HepG2 (cell line): ENCODE data around the gene METRN. TPM values are rescaled to one million over a fixed set of nuclear protein-coding genes. Genes with fewer than 3 reads are reported as not detected.

Experiments used
- AKAP8 ChIP-seq: sonication (generic); formaldehyde crosslinking; IDR thresholded peaks from 2 replicates; pipeline ENCODE4 v1.5.1; 2020; ENCODE audit warnings: mild to moderate bottlenecking, missing genetic modification reagents
- CREB3 ChIP-seq: sonication (generic); formaldehyde crosslinking; IDR thresholded peaks from 2 replicates; pipeline ENCODE4 v1.5.0; 2020; ENCODE audit warnings: missing genetic modification reagents
- FIP1L1 ChIP-seq: fragments of 200-400 bp; formaldehyde crosslinking; IDR thresholded peaks from 2 replicates; pipeline ENCODE4 v1.6.1; 2018; ENCODE audit warnings: low read depth, mild to moderate bottlenecking, low read length, moderate library complexity, borderline replicate concordance; ENCODE audit not compliant: insufficient read depth
- FOXA1 ChIP-seq, 2 experiments: fragments of 450-650 bp in 1 of 2; sonication (generic) in 1 of 2; formaldehyde crosslinking in 1 of 2; IDR thresholded peaks; 2 replicates each; pipeline versions ENCODE4 v1.4.0 to v1.6.1; 2016 to 2020; ENCODE audit warnings: missing genetic modification reagents in 1 of 2
- GMEB1 ChIP-seq: sonication (generic); formaldehyde crosslinking; IDR thresholded peaks from 2 replicates; pipeline ENCODE4 v1.5.1; 2020; ENCODE audit warnings: missing genetic modification reagents, mild to moderate bottlenecking, borderline replicate concordance
- HNRNPUL1 ChIP-seq: fragments of 200-400 bp; formaldehyde crosslinking; IDR thresholded peaks from 2 replicates; pipeline ENCODE4 v1.6.1; 2017; ENCODE audit warnings: low read depth, mild to moderate bottlenecking, low read length, moderate library complexity
- KLF9 ChIP-seq: IDR thresholded peaks from 2 replicates; pipeline ENCODE4 v1.6.1; 2016; ENCODE audit warnings: low read depth
- NFYC ChIP-seq: IDR thresholded peaks from 2 replicates; pipeline ENCODE4 v1.6.1; 2016; ENCODE audit warnings: missing genetic modification reagents, missing compliant biosample characterization
- POGK ChIP-seq: sonication (generic); formaldehyde crosslinking; conservative IDR thresholded peaks from 2 replicates; pipeline ENCODE4 v1.8.0; 2022; ENCODE audit warnings: mild to moderate bottlenecking, moderate library complexity, missing genetic modification reagents
- SAFB2 ChIP-seq: sonication (generic); formaldehyde crosslinking; IDR thresholded peaks from 2 replicates; pipeline ENCODE4 v1.5.1; 2020; ENCODE audit warnings: missing genetic modification reagents, low read depth, mild to moderate bottlenecking, borderline replicate concordance
- SP5 ChIP-seq: IDR thresholded peaks from 2 replicates; pipeline ENCODE4 v1.6.1; 2016; ENCODE audit warnings: low read depth, borderline replicate concordance
- TBL1XR1 ChIP-seq: fragments of 150-350 bp; IDR thresholded peaks from 2 replicates; pipeline ENCODE4 v1.6.1; 2014; ENCODE audit warnings: borderline replicate concordance, low read length; ENCODE audit not compliant: partially characterized antibody
- TEAD2 ChIP-seq: sonication (generic); formaldehyde crosslinking; IDR thresholded peaks from 2 replicates; pipeline ENCODE4 v1.9.0; 2021; ENCODE audit warnings: missing genetic modification reagents
- U2AF1 ChIP-seq: fragments of 200-400 bp; formaldehyde crosslinking; optimal IDR thresholded peaks from 2 replicates; pipeline ENCODE3; 2017; ENCODE audit warnings: mild to moderate bottlenecking, low read depth, low read length
- ZNF326 ChIP-seq: sonication (generic); formaldehyde crosslinking; IDR thresholded peaks from 2 replicates; pipeline ENCODE4 v1.4.0; 2020; ENCODE audit warnings: missing genetic modification reagents, borderline replicate concordance
- ZNF335 ChIP-seq: sonication (generic); formaldehyde crosslinking; IDR thresholded peaks from 2 replicates; pipeline ENCODE4 v1.4.0; 2020; ENCODE audit warnings: missing genetic modification reagents
- ZNF761 ChIP-seq: sonication (generic); formaldehyde crosslinking; conservative IDR thresholded peaks from 2 replicates; pipeline ENCODE4 v1.4.0; 2020; ENCODE audit warnings: mild to moderate bottlenecking, missing genetic modification reagents
- polyA plus RNA-seq, 8 experiments: library from polyadenylated mRNA; depleted of rRNA in 3 of 8; stranded (reverse) in 7 of 8; unstranded in 1 of 8; fragments of >200 nt; fragmentation: Illumina TruSeq in 4 of 8; extraction: Trizol in 4 of 8; gene quantifications; 2 replicates each; pipeline versions ENCODE4 v1.2.1 to v1.2.3, GENCODE V29; 2011 to 2016; ENCODE audit warnings: low read depth in 4 of 8, missing spikeins in 1 of 8, mixed read lengths in 1 of 8; ENCODE audit not compliant: insufficient read depth in 1 of 8
- total RNA-seq, 5 experiments: library from RNA; depleted of rRNA; stranded (reverse); fragments of >200 nt; fragmentation: Illumina TruSeq; extraction: Trizol; gene quantifications; 2 replicates each; pipeline ENCODE4 v1.2.3, GENCODE V29; 2016; ENCODE audit warnings: low read depth in 1 of 5
- TF ChIP-seq, protein P1 (sequence below): sonication (generic); formaldehyde crosslinking; IDR thresholded peaks from 2 replicates; pipeline ENCODE4 v1.9.0; 2022; ENCODE audit warnings: missing genetic modification reagents, mild to moderate bottlenecking, borderline replicate concordance
- TF ChIP-seq, protein P2 (sequence below): sonication (generic); formaldehyde crosslinking; IDR thresholded peaks from 2 replicates; pipeline ENCODE4 v1.4.0; 2020; ENCODE audit warnings: missing genetic modification reagents

METRN gene
- total and polyA plus RNA-seq, 2 of the 13 experiments (the other 11 are each of a cell fraction or from before 2014, with no cell fraction given) = 25.5 to 46.1 TPM

DNA sequence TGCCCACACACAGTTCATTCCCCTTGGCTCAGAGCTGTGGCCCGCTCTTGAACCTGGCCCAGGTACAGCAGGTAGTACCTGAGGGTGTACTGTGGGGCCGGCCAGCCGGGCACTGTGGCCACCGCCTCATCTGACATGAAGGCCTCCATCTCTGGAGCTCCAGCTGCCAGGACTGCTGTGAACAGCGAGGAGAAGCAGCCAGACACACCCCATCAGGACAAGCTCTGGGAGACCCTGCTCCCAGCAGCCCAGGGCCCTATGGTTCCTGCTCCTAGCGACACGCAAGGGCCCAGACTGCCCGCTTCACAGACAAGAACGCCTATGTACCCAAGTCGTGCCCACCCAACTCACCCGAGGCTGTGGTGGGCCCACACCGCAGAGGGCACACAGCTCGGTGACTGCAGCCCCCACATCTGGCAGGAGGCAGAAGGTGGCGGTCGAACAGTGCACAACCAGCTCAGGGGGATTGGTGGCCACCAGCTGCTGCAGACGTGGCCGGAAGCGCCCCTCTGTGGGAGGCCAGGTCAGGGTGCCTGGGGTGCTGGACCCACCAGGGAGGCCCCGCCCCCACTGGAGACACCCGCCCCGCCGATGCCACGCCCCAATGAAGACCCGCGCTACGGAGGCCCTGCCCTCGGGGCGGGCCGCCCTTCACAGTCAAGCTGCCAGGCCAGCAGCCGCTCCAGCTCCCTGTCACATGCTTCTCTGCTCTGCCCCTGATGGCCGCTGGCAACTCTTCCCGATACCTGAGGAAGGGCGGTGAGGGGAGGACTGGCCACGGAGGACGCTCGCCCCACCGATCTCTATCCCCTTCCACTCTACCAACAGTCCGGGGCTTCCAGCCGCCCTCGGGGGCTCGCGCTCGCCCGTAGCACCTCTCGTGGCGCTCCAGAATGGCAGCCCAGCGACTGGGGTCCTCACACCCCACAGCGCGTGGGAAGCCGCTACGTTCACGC, 35.8 kb upstream of the METRN start (continued):
- TF ChIP-seq FIP1L1 (no peak), CREB3 (CRISPR knock-in tag) (no peak), TEAD2 (CRISPR knock-in tag) (no peak), SP5 (CRISPR knock-in tag) (peak; percentile 52; the same call in 1 of the 2 replicates), NFYC (CRISPR knock-in tag) (0 out of 2 replicates have a peak, but pooled peaks have one; percentile 32), SAFB2 (CRISPR knock-in tag) (no peak), POGK (no peak; the same call in 1 of the 2 replicates), TBL1XR1 (no peak), KLF9 (CRISPR knock-in tag) (peak; percentile 77; the same call in 1 of the 2 replicates), FOXA1 (IDR thresholded peaks at IDR 0.05) (no peak), FOXA1 (CRISPR knock-in tag; IDR thresholded peaks at IDR 0.05) (peak; percentile 34; the same call in 1 of the 2 replicates), ZNF326 (CRISPR knock-in tag) (no peak), ZNF335 (CRISPR knock-in tag) (no peak), U2AF1 (no peak), ZNF761 (peak; percentile 13; the same call in 1 of the 2 replicates), AKAP8 (CRISPR knock-in tag) (0 out of 2 replicates have a peak, but pooled peaks have one; percentile 2), HNRNPUL1 (no peak), GMEB1 (CRISPR knock-in tag) (no peak; the same call in 1 of the 2 replicates)
- TF ChIP-seq, protein P1, sequence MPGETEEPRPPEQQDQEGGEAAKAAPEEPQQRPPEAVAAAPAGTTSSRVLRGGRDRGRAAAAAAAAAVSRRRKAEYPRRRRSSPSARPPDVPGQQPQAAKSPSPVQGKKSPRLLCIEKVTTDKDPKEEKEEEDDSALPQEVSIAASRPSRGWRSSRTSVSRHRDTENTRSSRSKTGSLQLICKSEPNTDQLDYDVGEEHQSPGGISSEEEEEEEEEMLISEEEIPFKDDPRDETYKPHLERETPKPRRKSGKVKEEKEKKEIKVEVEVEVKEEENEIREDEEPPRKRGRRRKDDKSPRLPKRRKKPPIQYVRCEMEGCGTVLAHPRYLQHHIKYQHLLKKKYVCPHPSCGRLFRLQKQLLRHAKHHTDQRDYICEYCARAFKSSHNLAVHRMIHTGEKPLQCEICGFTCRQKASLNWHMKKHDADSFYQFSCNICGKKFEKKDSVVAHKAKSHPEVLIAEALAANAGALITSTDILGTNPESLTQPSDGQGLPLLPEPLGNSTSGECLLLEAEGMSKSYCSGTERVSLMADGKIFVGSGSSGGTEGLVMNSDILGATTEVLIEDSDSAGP (CRISPR knock-in tag) = peak; percentile 77
- TF ChIP-seq, protein P2, sequence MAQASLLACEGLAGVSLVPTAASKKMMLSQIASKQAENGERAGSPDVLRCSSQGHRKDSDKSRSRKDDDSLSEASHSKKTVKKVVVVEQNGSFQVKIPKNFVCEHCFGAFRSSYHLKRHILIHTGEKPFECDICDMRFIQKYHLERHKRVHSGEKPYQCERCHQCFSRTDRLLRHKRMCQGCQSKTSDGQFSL = no peak
